GM21390 (cell line): ENCODE data around the gene PPP6R2.

Experiments used
- ATAC-seq: cut with Tn5 transposase; IDR thresholded peaks from one replicate; pipeline ENCODE4 v1.9.1; 2021; ENCODE audit not compliant: unreplicated experiment

PPP6R2 gene

GRCh38 chr22:50482107-50483074 is 139.3 kb downstream of the PPP6R2 start:
- ATAC-seq: no peak

GRCh38 chr22:50483106-50483505 is 140.0 kb downstream of the PPP6R2 start:
- ATAC-seq: no peak

GRCh38 chr22:50483556-50483955 is 140.4 kb downstream of the PPP6R2 start:
- ATAC-seq: no peak

- no peak for ATAC-seq
Measured at GRCh38 chr22:50483977-50484853, 141.1 kb downstream of the PPP6R2 start.

- no peak for ATAC-seq
Measured at GRCh38 chr22:50485221-50486131, 142.3 kb downstream of the PPP6R2 start.

GRCh38 chr22:50486561-50487289 is 143.6 kb downstream of the PPP6R2 start, which contains the start of gene MIOX:
Gene MIOX (plus strand): TSS chr22:50486859. CDS start chr22:50486898, 39 bp downstream.
- no peak for ATAC-seq

GRCh38 chr22:50487290-50488005 is 144.3 kb downstream of the PPP6R2 start:
- ATAC-seq: no peak

- no peak for ATAC-seq
Measured at GRCh38 chr22:50488006-50488677, 145.0 kb downstream of the PPP6R2 start.

GRCh38 chr22:50488886-50489285 is 145.8 kb downstream of the PPP6R2 start:
- no peak for ATAC-seq

GRCh38 chr22:50489363-50490243 is 146.5 kb downstream of the PPP6R2 start:
- ATAC-seq: no peak

- ATAC-seq: no peak
Measured at GRCh38 chr22:50490531-50491308, 147.6 kb downstream of the PPP6R2 start.
